PC-9 (cell line): Measurements from ENCODE around the gene ANKS1B.

Experiments
- CTCF ChIP-seq: fragments of 200-600 bp; sonication (generic); conservative IDR thresholded peaks from 2 replicates; pipeline ENCODE4 v1.6.1; 2017; ENCODE audit warnings: mixed run types, antibody characterized with exemption, mild to moderate bottlenecking, moderate library complexity
- EZH2 ChIP-seq: fragments of 200-600 bp; sonication (generic); IDR thresholded peaks from 2 replicates; pipeline ENCODE4 v1.8.0; 2017; ENCODE audit warnings: antibody characterized with exemption, low read depth

- TF ChIP-seq CTCF, result no peak
- no peak for TF ChIP-seq EZH2
Measured at GRCh38 chr12:99745895-99746294, 238.8 kb downstream of the ANKS1B start.
